HL-60 (cell line): Measurements from ENCODE around the gene USP47.

Experiments
- DNase-seq, 2 experiments: peaks; one replicate each; pipeline ENCODE4 v3.0.0-alpha.2; 2010 to 2020; ENCODE audit warnings: low read depth in 1 of 2, low spot score in 1 of 2
- H3K27ac ChIP-seq: fragments of 250-450 bp; sonication (Bioruptor Pico); replicated peaks from 2 replicates; pipeline ENCODE4 v1.5.1; 2020; ENCODE audit warnings: mild to moderate bottlenecking, moderate library complexity
- H3K27me3 ChIP-seq: fragments of 250-450 bp; sonication (Bioruptor Pico); 2 replicates; pipeline ENCODE4 v1.5.1; 2021; ENCODE audit warnings: mild to moderate bottlenecking, moderate library complexity; ENCODE audit not compliant: insufficient read depth, poor library complexity, severe bottlenecking
- H3K4me3 ChIP-seq: replicated peaks from 2 replicates; pipeline ENCODE4 v1.5.1; 2011; ENCODE audit warnings: mild to moderate bottlenecking, control low read depth, low read length; ENCODE audit not compliant: insufficient read depth
- CTCF ChIP-seq: IDR thresholded peaks from one replicate; pipeline ENCODE4 v1.5.1; 2011; ENCODE audit warnings: low read length, control low read depth, inconsistent platforms; ENCODE audit not compliant: insufficient read depth
- GABPA ChIP-seq: IDR thresholded peaks from 2 replicates; pipeline ENCODE4 v1.6.1; 2012; ENCODE audit warnings: low read depth
- POLR2AphosphoS5 ChIP-seq: IDR thresholded peaks from 2 replicates; pipeline ENCODE4 v1.6.1; 2012; ENCODE audit warnings: low read depth
- REST ChIP-seq: IDR thresholded peaks from 2 replicates; pipeline ENCODE4 v1.6.1; 2012; ENCODE audit warnings: low read depth; ENCODE audit not compliant: insufficient replicate concordance
- SPI1 ChIP-seq: IDR thresholded peaks from 2 replicates; pipeline ENCODE4 v1.6.1; 2012; ENCODE audit warnings: low read depth, mild to moderate bottlenecking, borderline replicate concordance

USP47 gene

GRCh38 chr11:11817957-11818356, 23.8 kb upstream of the USP47 start:
- Histone ChIP-seq H3K4me3 (no peak overlapping the region), H3K27me3 (no peaks in the 10 kb centered on the region), H3K27ac (no peak overlapping the region)
- no peak for DNase-seq
- TF ChIP-seq POLR2AphosphoS5 (no peak), SPI1 (no peak), GABPA (no peak), REST (no peak), CTCF (no peak)

- no peak overlapping the region for H3K27ac ChIP-seq
- DNase-seq, result no peak
- H3K4me3 ChIP-seq, result no peak overlapping the region
- H3K27me3 ChIP-seq, result no peaks in the 10 kb centered on the region
- TF ChIP-seq POLR2AphosphoS5, result no peak
- TF ChIP-seq CTCF, result no peak
- TF ChIP-seq SPI1, result no peak
- no peak for TF ChIP-seq REST
- TF ChIP-seq GABPA, result no peak
These were observed 23.1 kb upstream of the USP47 start for GRCh38 chr11:11818529-11819121.

- no peak overlapping the region for H3K27ac ChIP-seq
These were observed 19.9 kb upstream of the USP47 start for GRCh38 chr11:11821899-11822298.

More at GRCh38 chr11:11821899-11822298, 19.9 kb upstream of the USP47 start:
- Histone ChIP-seq H3K27me3 (no peaks in the 10 kb centered on the region), H3K4me3 (no peak overlapping the region)
- no peak for DNase-seq
- TF ChIP-seq GABPA (no peak), REST (no peak), CTCF (no peak), POLR2AphosphoS5 (no peak), SPI1 (no peak)
